Smooth muscle cell (in vitro differentiated cells): ENCODE measurements around the gene FSHR. TPM values are rescaled to one million over a fixed set of nuclear protein-coding genes. Genes with fewer than 3 reads are reported as not detected.
A peak's percentile ranks its signal among the peaks of the same experiment; 100 is the strongest.

Experiments
- DNase-seq: peaks from one replicate; lab custom pipeline; 2025; ENCODE audit not compliant: unreplicated experiment; lab: John Stamatoyannopoulos, UW
- H2AFZ ChIP-seq: fragments of 200-600 bp; sonication (generic); 2 replicates; pipeline ENCODE4 v1.6.0; 2016; ENCODE audit warnings: antibody characterized with exemption, low read depth, mild to moderate bottlenecking
- H3F3A ChIP-seq: fragments of 200-600 bp; sonication (generic); 2 replicates; pipeline ENCODE4 v1.6.0; 2017; ENCODE audit warnings: antibody characterized with exemption, low read depth
- H3K27ac ChIP-seq: fragments of 200-600 bp; sonication (generic); 2 replicates; pipeline ENCODE4 v1.5.1; 2016; ENCODE audit warnings: low read depth, mild to moderate bottlenecking
- H3K27me3 ChIP-seq: fragments of 200-600 bp; sonication (generic); 2 replicates; pipeline ENCODE4 v1.6.1; 2016; ENCODE audit warnings: low read depth, mild to moderate bottlenecking
- H3K36me3 ChIP-seq: fragments of 200-600 bp; sonication (generic); 2 replicates; pipeline ENCODE4 v1.5.1; 2016; ENCODE audit warnings: low read depth
- H3K4me1 ChIP-seq: fragments of 200-600 bp; sonication (generic); 2 replicates; pipeline ENCODE4 v1.5.1; 2016; ENCODE audit warnings: low read depth
- H3K4me2 ChIP-seq: fragments of 200-600 bp; sonication (generic); 2 replicates; pipeline ENCODE4 v1.6.0; 2016; ENCODE audit warnings: mild to moderate bottlenecking
- H3K4me3 ChIP-seq: fragments of 200-600 bp; sonication (generic); 2 replicates; pipeline ENCODE4 v1.5.1; 2016; ENCODE audit warnings: mild to moderate bottlenecking
- H3K79me2 ChIP-seq: fragments of 200-600 bp; sonication (generic); 2 replicates; pipeline ENCODE4 v1.6.0; 2016; ENCODE audit warnings: low read depth, mild to moderate bottlenecking
- H3K9ac ChIP-seq: fragments of 200-600 bp; sonication (generic); 2 replicates; pipeline ENCODE4 v1.6.0; 2016; ENCODE audit warnings: low read depth
- H3K9me3 ChIP-seq: fragments of 200-600 bp; sonication (generic); replicated peaks from 2 replicates; pipeline ENCODE4 v1.5.1; 2016; ENCODE audit warnings: low read depth
- H4K20me1 ChIP-seq: fragments of 200-600 bp; sonication (generic); 2 replicates; pipeline ENCODE4 v1.6.0; 2016; ENCODE audit warnings: low read depth
- CTCF ChIP-seq: fragments of 200-600 bp; sonication (generic); IDR thresholded peaks from 2 replicates; pipeline ENCODE4 v1.5.1; 2017; ENCODE audit warnings: borderline replicate concordance, mild to moderate bottlenecking, antibody characterized with exemption; ENCODE audit not compliant: insufficient read depth, poor library complexity, severe bottlenecking
- WGBS: methylation state at CpG from one replicate; pipeline ENCODE4 v1.1.7; 2016; ENCODE audit warnings: low lambda C conversion rate; 5-methylcytosine and 5-hydroxymethylcytosine counted together
- polyA plus RNA-seq: library from polyadenylated mRNA; unstranded; fragments of >200 nt; fragmentation: Nextera tagmentation; extraction: Ambion mirVana; gene quantifications from 2 replicates; pipeline ENCODE4 v1.2.1, GENCODE V29; 2016
- total RNA-seq: library from RNA; depleted of rRNA; stranded (reverse); fragments of >200 nt; gene quantifications from 2 replicates; pipeline ENCODE4 v1.2.3, GENCODE V29; 2014

The FSHR gene
- total and polyA plus RNA-seq, 2 experiments from 2014 or later: not detected

- H3K27me3 ChIP-seq: no peaks in the 10 kb centered on the region
- DNase-seq: no peak
- H3K9ac ChIP-seq: no peak overlapping the region
- H4K20me1 ChIP-seq: no peaks in the 10 kb centered on the region
- no peak for TF ChIP-seq CTCF
- no peaks in the 10 kb centered on the region for H3K9me3 ChIP-seq
- H3F3A ChIP-seq: no peaks in the 10 kb centered on the region
- no peak overlapping the region for H3K4me3 ChIP-seq
- H2AFZ ChIP-seq: peak overlapping the region; percentile 57
- no peaks in the 10 kb centered on the region for H3K79me2 ChIP-seq
- H3K4me1 ChIP-seq: peaks cover 24% of the 10 kb centered on the region
- WGBS: 40% methylated on average over 2 of the region's 2 CpGs
- no peak overlapping the region for H3K27ac ChIP-seq
- H3K36me3 ChIP-seq: no peaks in the 10 kb centered on the region
- H3K4me2 ChIP-seq: peak overlapping the region; percentile 59
Measured at GRCh38 chr2:49153252-49153651, 1.1 kb downstream of the FSHR start.

- Histone ChIP-seq H3K9me3 (no peaks in the 10 kb centered on the region), H3K4me1 (peaks cover 24% of the 10 kb centered on the region), H3K36me3 (no peaks in the 10 kb centered on the region), H3K79me2 (no peaks in the 10 kb centered on the region), H2AFZ (peak overlapping the region; percentile 57), H4K20me1 (no peaks in the 10 kb centered on the region), H3K27ac (no peak overlapping the region), H3K4me3 (no peak overlapping the region), H3K4me2 (peak overlapping the region; percentile 59), H3K27me3 (no peaks in the 10 kb centered on the region), H3K9ac (no peak overlapping the region), H3F3A (no peaks in the 10 kb centered on the region)
- TF ChIP-seq CTCF: no peak
- no peak for DNase-seq
Measured at GRCh38 chr2:49152824-49153223, 1.5 kb downstream of the FSHR start.

- TF ChIP-seq CTCF: no peak
- Histone ChIP-seq H3K27ac (no peak overlapping the region), H3K36me3 (no peaks in the 10 kb centered on the region), H3K4me1 (peaks cover 20% of the 10 kb centered on the region), H3K9ac (no peak overlapping the region), H3K9me3 (no peaks in the 10 kb centered on the region), H3K4me3 (no peak overlapping the region), H2AFZ (no peak overlapping the region), H3K4me2 (peak overlapping the region; percentile 11), H3K79me2 (no peaks in the 10 kb centered on the region), H3K27me3 (peaks cover 9% of the 10 kb centered on the region), H4K20me1 (no peaks in the 10 kb centered on the region), H3F3A (no peaks in the 10 kb centered on the region)
- WGBS: 42% methylated on average over 3 of the region's 3 CpGs
- no peak for DNase-seq
Measured at GRCh38 chr2:49146401-49146800, 7.9 kb downstream of the FSHR start.

GRCh38 chr2:49131801-49132200 is 22.5 kb downstream of the FSHR start:
- TF ChIP-seq CTCF: no peak
- no peaks in the 10 kb centered on the region for H4K20me1 ChIP-seq

More at GRCh38 chr2:49131801-49132200, 22.5 kb downstream of the FSHR start:
- no peak for DNase-seq
- no peak overlapping the region for H2AFZ ChIP-seq
- no peaks in the 10 kb centered on the region for H3F3A ChIP-seq
- no peaks in the 10 kb centered on the region for H3K4me1 ChIP-seq
- no peak overlapping the region for H3K9ac ChIP-seq
- 81% methylated on average over 1 of the region's 1 CpG for WGBS
- H3K36me3 ChIP-seq: no peaks in the 10 kb centered on the region
- H3K4me3 ChIP-seq: no peak overlapping the region
- no peaks in the 10 kb centered on the region for H3K27me3 ChIP-seq
- H3K4me2 ChIP-seq: no peak overlapping the region
- H3K79me2 ChIP-seq: no peaks in the 10 kb centered on the region
- no peaks in the 10 kb centered on the region for H3K9me3 ChIP-seq
- no peak overlapping the region for H3K27ac ChIP-seq
